ENCODE measurements around the gene NEU3.
"Not testable (repeated sequence)": the region's sequence is repeated elsewhere in the genome, so short reads cannot be mapped to it uniquely, and the experiment has no call there.

The NEU3 gene, protein sequence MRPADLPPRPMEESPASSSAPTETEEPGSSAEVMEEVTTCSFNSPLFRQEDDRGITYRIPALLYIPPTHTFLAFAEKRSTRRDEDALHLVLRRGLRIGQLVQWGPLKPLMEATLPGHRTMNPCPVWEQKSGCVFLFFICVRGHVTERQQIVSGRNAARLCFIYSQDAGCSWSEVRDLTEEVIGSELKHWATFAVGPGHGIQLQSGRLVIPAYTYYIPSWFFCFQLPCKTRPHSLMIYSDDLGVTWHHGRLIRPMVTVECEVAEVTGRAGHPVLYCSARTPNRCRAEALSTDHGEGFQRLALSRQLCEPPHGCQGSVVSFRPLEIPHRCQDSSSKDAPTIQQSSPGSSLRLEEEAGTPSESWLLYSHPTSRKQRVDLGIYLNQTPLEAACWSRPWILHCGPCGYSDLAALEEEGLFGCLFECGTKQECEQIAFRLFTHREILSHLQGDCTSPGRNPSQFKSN

DNA sequence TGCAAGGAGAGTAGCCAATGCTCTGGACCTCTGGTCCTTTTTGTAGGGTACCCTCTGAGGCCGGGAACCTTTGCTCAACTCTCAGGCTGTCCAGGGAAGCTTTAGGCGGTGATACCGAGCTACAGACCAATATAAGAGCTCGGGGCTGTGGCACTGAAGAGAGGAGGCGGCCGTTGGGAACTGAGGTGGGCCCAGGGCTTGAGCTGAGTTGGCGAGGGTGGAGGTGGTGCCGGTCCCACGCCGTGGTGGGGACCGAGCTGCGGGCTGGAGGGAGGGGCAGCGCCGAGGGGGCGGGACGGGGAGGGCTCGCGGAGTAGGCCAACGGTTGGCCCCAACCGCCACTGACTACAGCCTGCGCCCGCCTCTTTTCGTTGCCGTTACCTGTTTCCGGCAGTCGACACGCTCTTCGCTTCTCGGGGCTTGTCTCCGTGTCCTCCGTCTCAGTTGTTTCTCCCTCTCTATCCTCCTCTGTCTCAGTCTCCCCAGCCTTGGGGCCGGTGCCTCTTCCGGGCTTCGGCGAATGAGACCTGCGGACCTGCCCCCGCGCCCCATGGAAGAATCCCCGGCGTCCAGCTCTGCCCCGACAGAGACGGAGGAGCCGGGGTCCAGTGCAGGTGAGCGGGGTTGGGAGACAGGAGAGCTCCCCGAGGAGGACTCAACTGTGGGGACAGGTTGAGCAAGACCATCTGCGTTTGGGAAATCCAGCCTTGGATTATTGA is at the start of gene NEU3:
Gene NEU3, plus strand, starts transcription at position 393 of the 719 bp plus-strand sequence. Its CDS starts 128 bp downstream, at position 521.
- DNase-seq, result peak; percentile 67

DNA sequence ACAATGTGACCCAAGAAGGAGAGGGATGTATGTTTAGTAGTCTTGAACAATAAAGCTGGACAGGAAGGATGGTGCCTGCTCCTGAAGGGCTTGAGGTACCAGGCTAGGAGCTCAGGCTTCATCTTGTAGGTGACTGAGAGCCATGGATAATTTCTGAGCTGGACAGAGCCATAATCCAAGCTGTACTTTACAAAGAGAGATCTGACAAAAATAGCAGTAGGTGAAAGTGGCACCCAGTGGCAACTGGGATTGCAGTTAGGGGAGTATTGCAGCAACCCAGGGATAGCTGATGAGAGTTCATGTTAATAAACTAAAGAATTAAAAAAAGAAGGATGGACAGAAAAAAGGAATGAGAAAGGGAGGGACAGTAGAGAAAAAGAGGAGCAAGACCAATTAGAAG is 47.2 kb upstream of the NEU3 start:
- DNase-seq, result no peak

DNA sequence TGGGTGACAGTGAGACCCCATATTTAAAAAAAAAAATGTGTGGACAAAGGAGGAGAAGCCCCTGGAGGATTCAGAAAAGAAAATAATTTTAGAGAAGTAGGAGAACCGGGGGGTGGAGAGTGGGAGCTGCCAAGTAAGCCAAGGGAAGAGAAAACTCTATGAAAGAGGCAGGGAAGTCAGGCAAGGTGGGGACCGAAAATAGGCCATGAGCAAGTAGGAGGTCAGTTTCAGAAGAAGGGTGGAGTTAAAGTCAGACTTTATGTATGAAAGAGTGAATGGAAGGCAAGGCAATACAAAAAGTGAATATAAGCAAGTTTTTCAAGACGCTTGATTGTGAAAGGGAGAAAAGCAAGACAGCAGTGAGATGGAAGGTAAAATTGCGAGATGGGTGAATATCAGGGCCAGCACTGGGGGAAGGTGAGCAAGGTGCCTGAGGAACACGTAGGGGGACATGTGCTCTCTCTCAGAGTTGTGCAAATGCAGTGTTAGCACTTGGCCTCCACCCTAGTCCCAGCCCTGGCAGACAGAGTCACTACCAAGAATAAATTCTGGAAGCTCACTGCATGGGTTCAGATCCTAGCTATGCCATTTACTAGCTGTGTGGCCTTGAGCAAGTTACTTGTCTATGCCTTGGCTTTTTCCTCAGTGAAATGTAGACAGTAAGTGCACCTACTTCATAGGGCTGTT is 46.5 kb upstream of the NEU3 start:
- DNase-seq, result no peak

DNA sequence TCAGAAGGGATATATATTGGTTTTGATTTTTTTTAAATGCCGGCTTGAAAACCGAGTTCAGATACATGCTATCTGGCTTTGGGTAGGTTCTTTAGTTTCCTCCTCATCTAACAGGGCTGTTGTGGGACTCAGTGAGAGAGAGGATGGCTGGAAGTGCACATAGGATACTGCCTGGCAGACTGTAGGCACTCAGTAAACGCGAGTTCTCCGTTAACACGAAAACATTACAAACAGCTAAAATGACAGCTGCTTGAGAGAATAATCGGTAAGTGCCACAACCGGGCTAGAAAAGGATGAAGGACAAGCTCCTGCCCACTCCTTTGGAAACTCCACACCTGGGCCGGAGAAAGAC is 40.2 kb upstream of the NEU3 start:
- no peak for DNase-seq

DNA sequence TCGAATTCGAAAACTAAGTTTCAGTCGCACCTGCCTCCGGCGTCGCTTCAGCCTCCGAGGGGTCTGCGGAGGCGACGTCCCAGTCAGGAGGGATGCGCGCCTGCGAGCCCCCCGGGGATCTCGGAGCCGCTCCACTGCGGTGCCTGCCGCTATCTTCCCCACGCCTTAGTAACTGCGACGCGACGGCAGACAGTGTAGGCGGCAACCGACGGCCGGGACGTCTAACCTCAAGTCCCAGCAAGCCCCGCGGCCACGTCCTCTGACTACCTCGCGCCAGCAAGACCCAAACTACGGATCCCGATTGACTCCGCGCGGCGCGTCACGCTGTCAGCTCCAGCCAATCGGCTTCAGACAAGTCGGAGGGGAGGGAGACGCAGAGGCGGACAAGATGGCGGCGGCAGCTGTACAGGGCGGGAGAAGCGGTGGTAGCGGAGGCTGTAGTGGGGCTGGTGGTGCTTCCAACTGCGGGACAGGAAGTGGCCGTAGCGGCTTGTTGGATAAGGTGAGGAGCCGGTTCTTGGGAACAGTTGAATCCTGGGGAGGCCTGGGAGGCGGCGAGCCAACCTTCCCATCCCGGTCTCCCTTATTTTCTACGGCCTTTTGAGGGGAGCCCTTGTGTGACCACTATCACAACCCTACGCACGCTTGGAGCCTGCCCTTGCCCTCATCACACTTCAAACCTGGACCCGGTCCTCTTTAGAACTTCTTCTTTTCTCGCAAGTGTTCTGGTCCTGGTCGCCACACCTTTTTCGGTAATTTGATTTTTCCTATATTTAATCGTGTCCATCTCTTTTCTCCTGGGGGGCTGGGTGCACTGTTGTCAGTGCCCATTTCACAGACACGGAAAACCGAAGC is 39.6 kb upstream of the NEU3 start, which contains the start of the genes SPCS2 and XRRA1:
Gene SPCS2, plus strand, starts transcription at position 369 of the 855 bp plus-strand sequence. Its CDS starts 20 bp downstream, at position 389.
Gene XRRA1, minus strand, starts transcription at position 194 of the 855 bp plus-strand sequence. CDS start 8,213 bp downstream, outside the sequence.
- DNase-seq, result peak; percentile 100

DNA sequence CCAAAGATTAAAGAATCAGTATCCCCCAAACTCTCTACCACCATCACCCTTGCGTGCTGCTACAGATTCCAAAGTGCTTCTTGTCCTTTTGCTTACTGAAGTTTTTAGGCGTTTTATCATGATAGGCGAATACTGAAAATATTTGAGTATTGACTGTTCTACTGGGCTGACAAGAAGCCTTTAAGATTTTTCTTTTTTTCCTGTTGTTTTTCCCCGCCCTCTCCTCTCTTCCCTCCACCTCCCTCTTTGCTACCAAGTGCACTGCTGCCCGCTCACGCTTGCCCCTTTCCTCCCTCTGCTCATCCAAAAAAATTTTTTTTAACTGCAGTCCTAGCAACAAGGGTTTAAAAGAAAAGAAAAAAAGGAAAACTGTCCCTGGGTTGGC is 39.0 kb upstream of the NEU3 start:
- peak; percentile 13 for DNase-seq

DNA sequence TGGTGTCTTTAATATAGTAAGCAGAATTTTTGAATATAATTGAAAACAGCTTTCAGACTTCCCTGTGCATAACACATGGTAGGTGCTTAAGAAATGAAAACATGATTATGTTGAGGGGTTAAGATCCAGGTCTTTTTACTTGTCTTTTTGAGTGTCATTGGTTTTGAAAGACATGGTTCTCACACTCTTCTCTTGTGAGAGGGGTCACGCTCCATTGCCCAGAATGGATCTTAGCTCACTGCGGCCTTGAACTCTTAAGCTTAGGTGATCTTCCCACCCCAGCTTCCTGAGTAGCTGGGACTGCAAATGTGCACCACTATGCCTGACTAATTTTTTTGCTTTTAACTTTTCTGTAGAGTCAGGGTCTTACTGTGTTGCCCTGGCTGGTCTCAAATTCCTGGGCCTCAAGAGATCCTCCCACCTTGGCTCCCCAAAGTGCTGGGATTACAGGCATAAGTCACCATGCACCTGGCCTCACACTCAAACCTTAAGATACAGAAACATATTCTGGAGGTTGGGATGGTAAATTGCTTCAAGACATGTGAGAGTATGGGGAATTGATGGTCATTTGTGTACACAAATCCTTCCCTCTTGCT is 38.3 kb upstream of the NEU3 start:
- no peak for DNase-seq

DNA sequence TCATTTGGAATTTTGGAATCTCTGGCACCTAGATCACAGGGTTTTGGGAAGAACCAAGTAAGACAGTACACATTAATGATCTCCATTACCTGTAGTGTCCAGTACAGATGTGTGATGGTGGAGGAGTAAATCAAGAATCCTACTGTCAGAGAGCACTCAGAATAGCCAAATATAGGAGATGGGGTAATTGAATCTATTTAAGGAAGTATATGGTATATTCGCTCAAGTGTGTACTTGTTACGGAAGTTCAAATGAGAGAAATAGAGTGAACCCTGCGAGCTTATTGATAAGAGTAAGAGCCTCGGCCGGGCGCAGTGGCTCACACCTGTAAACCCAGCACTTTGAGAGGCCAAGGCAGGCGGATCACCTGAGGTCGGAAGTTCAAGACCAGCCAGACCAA is 37.5 kb upstream of the NEU3 start:
- no peak for DNase-seq

DNA sequence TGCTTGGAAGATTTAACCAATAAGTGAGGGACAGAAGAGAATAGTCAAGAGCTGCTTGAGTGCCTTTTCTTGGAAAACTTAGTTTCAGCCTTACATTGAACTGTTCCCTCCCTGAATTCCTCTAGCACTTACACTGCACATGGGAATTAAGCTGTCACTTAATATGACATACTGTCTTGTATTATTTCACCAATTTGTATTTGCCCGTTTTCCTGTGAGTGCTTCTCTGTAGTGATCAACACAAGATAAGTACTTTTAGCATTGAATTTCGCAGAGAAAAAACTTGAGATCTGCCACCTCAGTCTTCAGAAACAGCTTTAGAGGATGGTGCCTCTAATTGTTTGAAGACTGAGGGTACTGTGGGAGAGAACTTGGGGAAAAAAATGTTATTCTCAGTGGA is 36.0 kb upstream of the NEU3 start:
- DNase-seq, result no peak

DNA sequence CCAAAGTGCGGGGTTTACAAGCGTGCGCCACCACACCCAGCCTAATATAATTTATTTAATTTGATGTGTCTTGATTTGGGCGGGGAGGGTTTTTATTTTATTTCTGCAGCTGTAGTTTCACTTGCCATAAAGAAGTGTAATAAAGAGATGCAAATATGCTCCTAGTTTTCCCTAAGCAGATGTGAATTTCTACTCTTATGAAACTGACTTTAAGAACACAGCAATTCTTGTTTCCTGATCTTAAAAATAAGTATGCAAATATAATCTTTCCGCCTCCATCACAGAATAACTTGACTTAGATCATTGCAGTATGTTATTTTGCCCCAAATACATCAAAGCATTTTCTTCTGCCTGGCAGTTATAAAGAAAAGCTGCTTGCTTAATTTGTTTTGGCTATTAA is 35.3 kb upstream of the NEU3 start:
- DNase-seq, result no peak

DNA sequence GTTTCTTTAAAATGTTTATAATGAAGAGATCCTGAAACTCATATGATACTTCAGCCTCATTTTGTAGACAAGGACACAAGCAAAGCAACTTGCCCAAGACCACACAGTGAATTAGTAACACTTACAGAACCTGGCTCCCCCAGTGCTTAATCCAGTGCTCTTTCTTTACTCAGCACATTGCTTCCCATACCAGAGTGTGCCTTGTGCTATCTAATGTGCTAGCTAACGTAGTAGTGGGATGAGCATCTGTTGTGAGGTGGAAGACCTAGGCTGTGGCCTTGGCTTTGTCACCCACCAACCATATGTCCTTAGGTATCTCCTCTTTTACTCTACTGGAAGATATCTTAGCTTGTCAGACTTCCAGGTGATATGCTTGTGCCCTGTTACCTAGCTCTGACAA is 34.5 kb upstream of the NEU3 start:
- no peak for DNase-seq

DNA sequence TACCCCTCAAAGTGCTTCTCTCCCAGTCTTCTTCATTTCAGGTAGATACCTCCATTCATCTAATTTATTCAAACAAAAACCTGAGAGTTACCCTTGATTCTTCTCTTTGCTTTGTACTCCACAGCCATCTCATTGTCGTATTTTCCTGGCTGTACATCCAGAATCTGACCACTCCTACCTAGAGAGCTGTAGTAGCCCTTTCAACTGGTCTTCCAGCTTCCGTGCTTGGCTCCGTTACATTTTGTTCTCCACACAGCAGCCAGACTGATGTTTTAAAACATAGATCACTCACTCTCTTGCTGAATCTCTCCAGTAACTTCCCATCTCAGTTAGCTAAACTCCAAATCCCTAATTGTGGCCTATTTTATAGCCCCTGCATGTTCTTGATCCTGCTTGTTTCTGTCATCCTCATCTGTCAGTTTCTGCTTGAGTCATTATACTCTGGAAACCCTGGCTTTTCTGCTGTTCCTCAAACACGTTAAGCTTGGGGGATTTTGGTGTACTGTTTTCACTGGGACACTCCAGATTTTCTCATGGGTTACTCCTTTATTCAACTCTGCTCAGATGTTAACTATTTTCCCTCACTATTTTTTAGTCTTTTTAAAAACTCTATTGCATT is 32.2 kb upstream of the NEU3 start:
- no peak for DNase-seq

DNA sequence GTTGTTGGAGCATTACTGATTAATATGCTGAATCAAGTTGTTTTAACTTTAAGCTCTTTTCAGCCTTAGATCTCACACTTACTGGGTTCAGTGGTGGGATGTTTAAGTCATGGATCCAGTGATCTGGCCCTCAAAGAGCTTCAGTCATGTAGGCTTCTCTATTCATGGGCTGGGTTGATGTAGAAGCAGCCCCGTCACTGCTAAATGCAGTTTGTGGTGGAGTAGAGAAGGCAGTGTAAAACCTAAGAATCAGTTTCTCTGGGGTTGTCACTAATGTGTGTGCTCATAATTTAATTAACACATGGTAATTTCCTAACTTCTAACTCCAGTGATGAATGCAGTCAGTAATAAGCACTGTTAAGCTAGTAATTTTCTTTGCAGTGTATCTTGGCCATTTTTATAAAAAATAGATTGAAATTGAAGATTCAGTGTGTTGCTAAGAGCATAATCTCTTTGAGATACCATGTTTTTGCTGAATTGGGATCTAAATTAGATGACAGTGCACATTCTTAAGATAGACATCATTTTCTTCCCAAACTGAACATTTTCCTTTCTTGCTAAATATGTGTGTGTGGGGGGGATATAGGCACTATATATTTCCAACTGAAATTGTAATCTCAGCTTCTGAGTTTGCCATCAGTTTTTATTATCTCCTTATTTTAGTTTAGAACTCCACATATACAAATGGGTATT is 30.6 kb upstream of the NEU3 start:
- DNase-seq, result no peak

DNA sequence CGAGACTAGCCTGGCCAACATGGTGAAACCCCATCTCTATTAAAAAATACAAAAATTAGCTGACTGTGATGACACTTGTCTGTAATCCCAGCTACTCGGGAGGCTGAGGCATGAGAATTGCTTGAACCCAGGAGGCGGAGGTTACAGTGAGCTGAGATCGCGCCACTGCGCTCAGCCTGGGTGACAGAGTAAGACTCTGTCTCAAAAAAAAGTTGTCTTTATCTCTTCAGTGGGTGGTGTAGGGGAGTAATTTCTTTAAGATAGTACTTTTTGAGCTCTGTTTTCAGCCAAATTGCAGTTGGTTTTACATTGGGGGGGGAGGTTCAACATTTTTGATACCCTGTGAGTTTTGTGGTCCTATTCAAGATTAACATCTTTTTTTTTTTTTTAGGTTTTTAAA is 28.6 kb upstream of the NEU3 start:
- DNase-seq, result not testable (repeated sequence)

DNA sequence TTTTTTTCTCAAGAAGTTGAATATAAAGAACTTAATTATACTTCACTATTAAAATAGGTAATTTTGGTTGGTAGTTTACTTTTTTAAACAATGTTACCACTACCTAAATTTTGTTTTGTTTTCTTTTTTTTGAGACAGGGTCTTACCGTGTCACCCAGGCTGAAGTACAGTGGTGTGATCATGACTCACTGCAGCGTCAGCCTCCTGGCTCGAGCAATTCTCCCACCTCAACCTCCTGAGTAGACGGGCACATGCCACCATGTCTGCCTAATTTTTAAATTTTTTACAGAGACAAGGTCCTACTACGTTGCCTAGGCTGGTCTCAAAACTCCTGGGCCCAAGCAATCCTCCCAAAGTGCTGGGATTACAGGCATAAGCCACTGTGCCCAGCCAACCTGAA is 22.1 kb upstream of the NEU3 start:
- DNase-seq, result peak; percentile 45

DNA sequence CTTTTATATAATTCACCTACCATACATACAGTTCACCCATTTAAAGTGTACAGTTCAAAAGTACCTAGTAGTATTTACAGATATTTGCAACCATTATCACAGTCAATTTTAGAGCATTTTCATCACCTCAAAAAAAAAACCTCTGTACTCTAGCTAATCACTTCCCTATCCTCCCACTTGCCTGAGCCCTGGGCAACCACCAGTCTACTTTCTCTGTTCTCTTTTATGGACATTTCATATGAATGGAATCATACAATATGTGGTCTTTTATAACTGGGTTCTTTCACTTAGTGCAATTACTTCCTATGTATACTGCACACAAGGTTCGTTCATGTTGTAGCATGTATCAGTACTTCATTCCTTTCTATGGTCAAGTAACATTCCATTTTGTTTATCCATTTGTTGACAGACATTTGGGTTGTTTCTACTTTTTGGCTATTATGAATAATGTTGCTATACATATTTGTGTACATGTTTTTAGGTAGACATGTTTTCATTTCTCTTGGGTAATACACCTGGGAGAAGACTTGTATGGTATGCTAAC is 17.8 kb upstream of the NEU3 start:
- no peak for DNase-seq

DNA sequence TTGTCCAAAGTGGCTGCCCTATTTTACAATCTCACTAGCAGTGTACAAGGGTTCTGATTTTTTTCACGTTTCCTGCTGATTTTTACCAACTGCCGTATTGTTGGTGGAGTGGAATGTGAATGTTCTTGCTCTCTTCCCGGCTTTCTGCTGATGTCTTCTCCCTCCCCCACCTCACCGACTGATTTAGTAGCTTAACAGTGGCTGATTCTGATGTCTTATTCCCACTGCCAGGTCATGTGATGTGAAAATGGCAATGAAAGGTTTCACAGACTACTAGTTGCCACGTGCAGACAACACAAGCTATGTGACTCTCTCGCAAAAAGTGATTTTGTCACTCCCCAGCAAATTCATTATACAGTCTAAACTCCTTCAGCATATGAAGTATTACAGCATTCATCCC is 17.3 kb upstream of the NEU3 start:
- no peak for DNase-seq

DNA sequence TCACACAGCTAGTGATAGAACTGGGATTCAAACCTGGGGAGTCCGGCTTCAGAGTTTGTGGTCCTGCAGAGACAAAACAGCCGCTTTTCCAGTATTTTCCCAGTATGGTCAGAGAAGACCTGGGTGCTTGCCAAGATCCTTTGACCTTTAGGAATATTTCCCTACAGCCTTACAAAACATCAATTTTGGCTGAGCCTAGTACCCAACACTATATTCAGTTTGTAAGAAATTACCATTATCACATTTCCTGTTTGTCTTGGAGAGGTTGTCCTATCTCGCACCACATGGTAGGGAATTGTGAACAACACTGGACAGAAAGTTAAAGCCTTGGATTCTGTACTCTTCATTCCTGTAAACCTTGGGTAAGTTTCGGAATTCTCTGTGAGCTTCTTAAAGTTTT is 10.7 kb upstream of the NEU3 start:
- no peak for DNase-seq

DNA sequence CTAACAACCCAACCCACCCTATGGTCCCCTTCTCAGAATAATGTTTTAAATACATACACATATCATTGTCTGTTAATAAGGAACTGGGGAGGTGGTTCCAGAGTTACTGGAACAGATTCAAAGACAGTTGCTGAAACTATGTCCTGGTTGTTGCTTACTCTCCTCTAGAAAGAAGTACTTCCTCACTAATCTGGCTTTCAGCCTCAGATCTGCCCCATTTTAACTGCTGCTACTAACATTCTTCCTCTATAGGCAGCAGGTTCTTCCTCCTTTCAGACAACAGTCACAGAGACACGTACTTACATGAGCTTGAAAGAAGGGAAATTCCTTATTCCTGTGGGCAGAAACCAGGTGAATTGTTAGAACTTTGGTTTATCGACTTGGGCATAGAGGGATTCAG is 8.1 kb upstream of the NEU3 start:
- no peak for DNase-seq

DNA sequence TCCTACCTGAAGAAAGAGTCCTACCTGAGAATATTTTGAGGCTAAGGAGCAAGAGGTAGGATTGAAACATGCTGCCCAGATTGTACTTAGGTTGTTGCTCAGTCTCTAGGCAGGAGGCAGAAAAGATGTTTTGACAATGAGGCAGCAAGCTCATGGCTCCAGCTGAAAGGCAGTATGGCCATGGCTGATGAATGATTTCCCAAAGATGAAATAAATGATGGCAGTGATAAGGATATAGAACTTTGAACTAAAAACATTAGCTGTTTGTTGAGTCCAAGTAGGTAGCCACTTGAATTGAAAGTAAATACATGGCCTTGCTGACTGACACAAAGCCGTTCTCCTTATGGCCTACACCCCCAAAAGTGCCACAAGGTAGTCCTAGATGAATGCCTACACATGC is 6.8 kb upstream of the NEU3 start:
- no peak for DNase-seq

DNA sequence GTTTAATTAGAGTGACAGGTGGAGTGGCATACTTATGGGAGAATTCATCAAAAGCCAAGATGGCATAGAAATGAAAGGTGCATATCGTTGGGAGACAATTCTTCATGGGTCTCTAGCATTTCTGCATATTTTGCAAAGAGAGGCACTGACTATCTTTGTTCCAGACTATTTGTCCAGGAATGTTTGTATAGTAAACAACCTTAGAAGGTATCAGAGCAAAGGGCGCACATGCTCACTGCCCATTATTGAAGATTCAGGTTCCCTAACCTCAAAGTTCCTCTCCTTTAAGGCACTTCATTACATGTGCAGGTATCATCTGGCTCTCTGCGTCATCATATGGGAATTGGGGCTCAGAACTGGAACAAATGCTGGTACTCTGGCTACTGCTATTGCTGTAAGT is 4.7 kb upstream of the NEU3 start:
- no peak for DNase-seq
